Liver (tissue), 9 donors: Measurements from ENCODE around the gene GOSR2. TPM values are rescaled to one million over a fixed set of nuclear protein-coding genes. Genes with fewer than 3 reads are reported as not detected.
"Not testable (repeated sequence)": the region's sequence is repeated elsewhere in the genome, so short reads cannot be mapped to it uniquely, and the experiment has no call there.

Experiments used
- DNase-seq: peaks from one replicate; pipeline ENCODE4 v3.0.0-alpha.2; 2017; ENCODE audit warnings: low spot score
- H3K27ac ChIP-seq, 2 donors: one replicate each; pipeline ENCODE4 v1.7.0; 2013; ENCODE audit warnings: inconsistent platforms in 2 of 2, low read length in 2 of 2, control low read depth in 1 of 2, low read depth in 1 of 2, mild to moderate bottlenecking in 1 of 2
- H3K27me3 ChIP-seq, 4 donors: one replicate each; pipeline versions ENCODE4 v1.6.1 to v1.7.0; 2013; ENCODE audit warnings: low read length in 3 of 4, inconsistent platforms in 1 of 4, mild to moderate bottlenecking in 1 of 4, moderate library complexity in 1 of 4; ENCODE audit not compliant: control insufficient read depth in 4 of 4, insufficient read depth in 4 of 4
- H3K36me3 ChIP-seq, 4 donors: one replicate each; pipeline versions ENCODE4 v1.6.1 to v1.7.0; 2013; ENCODE audit warnings: low read length in 3 of 4, mild to moderate bottlenecking in 3 of 4, low read depth in 1 of 4, moderate library complexity in 1 of 4; ENCODE audit not compliant: control insufficient read depth in 4 of 4, insufficient read depth in 3 of 4
- H3K4me1 ChIP-seq, 4 donors: one replicate each; pipeline versions ENCODE4 v1.6.1 to v1.7.0; 2013; ENCODE audit warnings: low read length in 3 of 4, mild to moderate bottlenecking in 3 of 4, moderate library complexity in 1 of 4; ENCODE audit not compliant: control insufficient read depth in 4 of 4, insufficient read depth in 4 of 4
- H3K4me3 ChIP-seq, 3 donors: one replicate each; pipeline versions ENCODE4 v1.6.1 to v1.7.0; 2013; ENCODE audit warnings: low read length in 3 of 3, control low read depth in 1 of 3, low read depth in 1 of 3, mild to moderate bottlenecking in 1 of 3
- H3K9ac ChIP-seq, 2 donors: one replicate each; pipeline ENCODE4 v1.7.0; 2013; ENCODE audit warnings: low read length in 2 of 2, mild to moderate bottlenecking in 2 of 2, moderate library complexity in 2 of 2, control low read depth in 1 of 2, low read depth in 1 of 2
- H3K9me3 ChIP-seq, 4 donors: one replicate each; pipeline versions ENCODE4 v1.6.1 to v1.7.0; 2013; ENCODE audit warnings: low read length in 3 of 4; ENCODE audit not compliant: control insufficient read depth in 4 of 4
- ATF3 ChIP-seq: IDR thresholded peaks from 2 replicates; pipeline ENCODE4 v1.6.1; 2016; ENCODE audit warnings: antibody characterized with exemption
- FOXA1 ChIP-seq: IDR thresholded peaks from 2 replicates; pipeline ENCODE4 v1.6.1; 2016; ENCODE audit warnings: antibody characterized with exemption
- GABPA ChIP-seq, 2 donors: IDR thresholded peaks in 1 of 2; conservative IDR thresholded peaks in 1 of 2; 2 replicates each; pipeline ENCODE4 v1.6.1; 2016; ENCODE audit warnings: antibody characterized with exemption in 2 of 2, mild to moderate bottlenecking in 1 of 2, moderate library complexity in 1 of 2
- HNF4G ChIP-seq: IDR thresholded peaks from 2 replicates; pipeline ENCODE4 v1.6.1; 2016; ENCODE audit warnings: antibody characterized with exemption
- JUND ChIP-seq, 2 donors: IDR thresholded peaks; 2 replicates each; pipeline ENCODE4 v1.6.1; 2016; ENCODE audit warnings: antibody characterized with exemption in 2 of 2
- NR2F2 ChIP-seq: IDR thresholded peaks from 2 replicates; pipeline ENCODE4 v1.6.1; 2016; ENCODE audit warnings: antibody characterized with exemption
- RAD21 ChIP-seq, 2 donors: IDR thresholded peaks; 2 replicates each; pipeline ENCODE4 v1.6.1; 2016; ENCODE audit warnings: antibody characterized with exemption in 2 of 2, mild to moderate bottlenecking in 2 of 2
- RXRA ChIP-seq, 2 donors: IDR thresholded peaks; 2 replicates each; pipeline ENCODE4 v1.6.1; 2017 to 2018; ENCODE audit warnings: antibody characterized with exemption in 2 of 2, mild to moderate bottlenecking in 1 of 2
- SP1 ChIP-seq: IDR thresholded peaks from 2 replicates; pipeline ENCODE4 v1.6.1; 2018; ENCODE audit warnings: antibody characterized with exemption, mild to moderate bottlenecking
- YY1 ChIP-seq: IDR thresholded peaks from 2 replicates; pipeline ENCODE4 v1.6.1; 2016; ENCODE audit warnings: antibody characterized with exemption, mild to moderate bottlenecking
- WGBS: extraction: QIAGEN DNeasy Blood & Tissue Kit; methylation state at CpG from one replicate; pipeline ENCODE4 v1.1.7; 2013; 5-methylcytosine and 5-hydroxymethylcytosine counted together
- polyA plus RNA-seq, 2 donors: library from polyadenylated mRNA; stranded (reverse) in 1 of 2; unstranded in 1 of 2; fragments of 200-250 nt in 1 of 2; fragments of >200 nt in 1 of 2; fragmentation: Nextera tagmentation in 1 of 2; extraction: Ambion mirVana in 1 of 2; gene quantifications; one replicate each; pipeline versions ENCODE4 v1.2.1 to v1.2.3, GENCODE V29; 2013 to 2015
- total RNA-seq, 2 donors: library from RNA; depleted of rRNA; stranded (reverse); fragments of >200 nt; gene quantifications; one replicate each; pipeline ENCODE4 v1.2.3, GENCODE V29; 2014
- TF ChIP-seq, protein P1 (sequence below): fragments of 150-350 bp; IDR thresholded peaks from 2 replicates; pipeline ENCODE4 v1.5.1; 2017; ENCODE audit warnings: improper control_type of control experiment, low read depth, low read length; ENCODE audit not compliant: missing input control
- TF ChIP-seq, protein P2 (sequence below): IDR thresholded peaks from 2 replicates; pipeline ENCODE4 v1.6.1; 2016; ENCODE audit warnings: antibody characterized with exemption
- TF ChIP-seq, protein P3 (sequence below): IDR thresholded peaks from 2 replicates; pipeline ENCODE4 v1.6.1; 2016; ENCODE audit warnings: antibody characterized with exemption
- donor health status: healthy.
- donor health status: healthy.
- donor health status: healthy.
- donor health status: healthy.
- donor health status: healthy.

Gene GOSR2
- total and polyA plus RNA-seq, 4 donors = 19.9 to 43.8 (median 21.0) TPM

DNA sequence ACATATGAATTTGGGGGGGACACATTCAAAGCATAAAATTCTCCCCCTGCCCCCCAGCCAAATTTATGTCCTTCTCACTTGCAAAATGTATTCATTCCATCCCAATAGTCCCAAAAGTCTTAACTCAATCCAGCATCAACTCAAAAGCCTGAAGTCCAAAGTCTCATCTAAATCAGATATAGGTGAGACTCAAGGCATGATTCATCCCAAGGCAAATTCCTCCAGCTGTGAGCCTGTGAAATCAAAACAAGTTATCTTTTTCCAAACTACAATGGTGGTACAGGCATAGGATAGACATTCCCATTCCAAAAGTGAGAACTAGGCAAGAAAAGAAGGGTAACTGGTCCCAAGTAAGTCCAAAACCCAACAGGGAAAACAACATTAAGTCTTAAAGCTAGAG lies 5.9 kb upstream of the GOSR2 start:
- no peak overlapping the region for H3K9ac ChIP-seq
- TF ChIP-seq RXRA (IDR thresholded peaks at IDR 0.05) (no peak), JUND (IDR thresholded peaks at IDR 0.05) (no peak), HNF4G (no peak), GABPA (IDR thresholded peaks at IDR 0.05 in 1 of 2, conservative IDR thresholded peaks at IDR 0.05 in 1 of 2) (no peak), RAD21 (IDR thresholded peaks at IDR 0.05) (no peak), ATF3 (no peak), YY1 (no peak), FOXA1 (no peak)
- TF ChIP-seq, protein P1, sequence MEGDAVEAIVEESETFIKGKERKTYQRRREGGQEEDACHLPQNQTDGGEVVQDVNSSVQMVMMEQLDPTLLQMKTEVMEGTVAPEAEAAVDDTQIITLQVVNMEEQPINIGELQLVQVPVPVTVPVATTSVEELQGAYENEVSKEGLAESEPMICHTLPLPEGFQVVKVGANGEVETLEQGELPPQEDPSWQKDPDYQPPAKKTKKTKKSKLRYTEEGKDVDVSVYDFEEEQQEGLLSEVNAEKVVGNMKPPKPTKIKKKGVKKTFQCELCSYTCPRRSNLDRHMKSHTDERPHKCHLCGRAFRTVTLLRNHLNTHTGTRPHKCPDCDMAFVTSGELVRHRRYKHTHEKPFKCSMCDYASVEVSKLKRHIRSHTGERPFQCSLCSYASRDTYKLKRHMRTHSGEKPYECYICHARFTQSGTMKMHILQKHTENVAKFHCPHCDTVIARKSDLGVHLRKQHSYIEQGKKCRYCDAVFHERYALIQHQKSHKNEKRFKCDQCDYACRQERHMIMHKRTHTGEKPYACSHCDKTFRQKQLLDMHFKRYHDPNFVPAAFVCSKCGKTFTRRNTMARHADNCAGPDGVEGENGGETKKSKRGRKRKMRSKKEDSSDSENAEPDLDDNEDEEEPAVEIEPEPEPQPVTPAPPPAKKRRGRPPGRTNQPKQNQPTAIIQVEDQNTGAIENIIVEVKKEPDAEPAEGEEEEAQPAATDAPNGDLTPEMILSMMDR = no peak
- TF ChIP-seq, protein P2, sequence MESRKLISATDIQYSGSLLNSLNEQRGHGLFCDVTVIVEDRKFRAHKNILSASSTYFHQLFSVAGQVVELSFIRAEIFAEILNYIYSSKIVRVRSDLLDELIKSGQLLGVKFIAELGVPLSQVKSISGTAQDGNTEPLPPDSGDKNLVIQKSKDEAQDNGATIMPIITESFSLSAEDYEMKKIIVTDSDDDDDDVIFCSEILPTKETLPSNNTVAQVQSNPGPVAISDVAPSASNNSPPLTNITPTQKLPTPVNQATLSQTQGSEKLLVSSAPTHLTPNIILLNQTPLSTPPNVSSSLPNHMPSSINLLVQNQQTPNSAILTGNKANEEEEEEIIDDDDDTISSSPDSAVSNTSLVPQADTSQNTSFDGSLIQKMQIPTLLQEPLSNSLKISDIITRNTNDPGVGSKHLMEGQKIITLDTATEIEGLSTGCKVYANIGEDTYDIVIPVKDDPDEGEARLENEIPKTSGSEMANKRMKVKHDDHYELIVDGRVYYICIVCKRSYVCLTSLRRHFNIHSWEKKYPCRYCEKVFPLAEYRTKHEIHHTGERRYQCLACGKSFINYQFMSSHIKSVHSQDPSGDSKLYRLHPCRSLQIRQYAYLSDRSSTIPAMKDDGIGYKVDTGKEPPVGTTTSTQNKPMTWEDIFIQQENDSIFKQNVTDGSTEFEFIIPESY = no peak
- no peak overlapping the region for H3K4me3 ChIP-seq
- H3K36me3 ChIP-seq = no peaks in the 10 kb centered on the region
- DNase-seq = no peak
- no peak overlapping the region for H3K27ac ChIP-seq
- H3K9me3 ChIP-seq = no peaks in the 10 kb centered on the region
- H3K4me1 ChIP-seq = no peaks in the 10 kb centered on the region
- no peaks in the 10 kb centered on the region for H3K27me3 ChIP-seq

DNA sequence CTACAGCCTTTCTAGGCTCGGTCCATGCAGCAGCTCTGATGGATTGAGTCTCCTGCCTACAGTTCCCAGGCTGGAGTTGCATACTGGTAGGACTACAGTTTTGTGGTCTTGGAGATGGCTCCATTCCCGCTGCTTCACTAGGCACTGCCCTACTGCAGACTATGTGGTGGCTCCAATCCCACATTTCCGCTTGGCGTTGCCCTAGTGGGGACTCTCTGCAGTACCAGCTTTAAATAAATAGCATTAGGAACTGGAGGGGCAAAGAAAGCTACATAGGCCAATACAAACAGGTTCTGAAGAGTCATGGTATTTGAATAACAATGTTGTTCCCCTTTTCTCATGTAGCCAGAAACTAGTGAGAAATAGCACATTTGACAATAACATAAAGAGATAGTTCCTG lies 5.4 kb upstream of the GOSR2 start:
- WGBS = 84% methylated on average over 4 of the region's 4 CpGs
- DNase-seq = no peak
- TF ChIP-seq ATF3 (no peak), YY1 (no peak), RAD21 (IDR thresholded peaks at IDR 0.05) (no peak), JUND (IDR thresholded peaks at IDR 0.05) (no peak), SP1 (no peak), NR2F2 (no peak)
- TF ChIP-seq, protein P2 = no peak
- TF ChIP-seq, protein P3, sequence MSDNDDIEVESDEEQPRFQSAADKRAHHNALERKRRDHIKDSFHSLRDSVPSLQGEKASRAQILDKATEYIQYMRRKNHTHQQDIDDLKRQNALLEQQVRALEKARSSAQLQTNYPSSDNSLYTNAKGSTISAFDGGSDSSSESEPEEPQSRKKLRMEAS = no peak
- Histone ChIP-seq H3K36me3 (no peaks in the 10 kb centered on the region), H3K27me3 (no peaks in the 10 kb centered on the region), H3K4me1 (peaks cover 0 to 1% (median 0%) of the 10 kb centered on the region in 4 donors), H3K4me3 (no peak overlapping the region), H3K27ac (no peak overlapping the region), H3K9ac (no peak overlapping the region), H3K9me3 (no peaks in the 10 kb centered on the region)

- not testable (repeated sequence) for H3K4me3 ChIP-seq, H3K27ac ChIP-seq, H3K27me3 ChIP-seq
Observed at GRCh38 chr17:46921962-46922361, 998 bp upstream of the GOSR2 start.

More at GRCh38 chr17:46921962-46922361, 998 bp upstream of the GOSR2 start:
- not testable (repeated sequence) for H3K9me3 ChIP-seq, H3K9ac ChIP-seq, DNase-seq, H3K36me3 ChIP-seq
- peaks cover 16 to 31% (median 23%) of the 10 kb centered on the region in 4 donors for H3K4me1 ChIP-seq
- 66% methylated on average over 4 of the region's 4 CpGs for WGBS
